Neural cell (in vitro differentiated cells): ENCODE data around the gene KRTAP5-2. TPM values are rescaled to one million over a fixed set of nuclear protein-coding genes. Genes with fewer than 3 reads are reported as not detected.

ENCODE experiments used
- H2AFZ ChIP-seq: fragments of 200-600, 300-800 bp; sonication (generic), shearing (Covaris generic); 2 replicates; pipeline ENCODE4 v1.6.0; 2014; ENCODE audit warnings: low read depth, mild to moderate bottlenecking, antibody characterized with exemption, low read length, moderate library complexity
- H3F3A ChIP-seq: fragments of 200-600 bp; shearing (Covaris generic); 2 replicates; pipeline ENCODE4 v1.6.1; 2016; ENCODE audit warnings: mild to moderate bottlenecking, moderate library complexity, mixed read lengths, antibody characterized with exemption, low read length; ENCODE audit not compliant: insufficient read depth, poor library complexity, severe bottlenecking
- H3K27ac ChIP-seq: fragments of 200-600, 300-800 bp; sonication (generic), shearing (Covaris generic); 2 replicates; pipeline ENCODE4 v1.5.1; 2014; ENCODE audit warnings: mild to moderate bottlenecking, low read length, moderate library complexity
- H3K27me3 ChIP-seq: fragments of 300-800, 200-600 bp; sonication (generic), shearing (Covaris generic); 2 replicates; pipeline ENCODE4 v1.6.0; 2014; ENCODE audit warnings: mild to moderate bottlenecking, low read depth, low read length, moderate library complexity; ENCODE audit not compliant: insufficient read depth
- H3K36me3 ChIP-seq: fragments of 300-800, 200-600 bp; sonication (generic), shearing (Covaris generic); 2 replicates; pipeline ENCODE4 v1.5.1; 2014; ENCODE audit warnings: mild to moderate bottlenecking, antibody characterized with exemption, low read length, moderate library complexity; ENCODE audit not compliant: insufficient read depth
- H3K4me2 ChIP-seq: fragments of 300-800, 200-600 bp; sonication (generic), shearing (Covaris generic); 2 replicates; pipeline ENCODE4 v1.6.0; 2014; ENCODE audit warnings: mild to moderate bottlenecking, low read length
- H3K4me3 ChIP-seq: fragments of 300-800, 200-600 bp; sonication (generic), shearing (Covaris generic); 2 replicates; pipeline ENCODE4 v1.5.1; 2014; ENCODE audit warnings: mild to moderate bottlenecking, low read length, moderate library complexity
- H3K79me2 ChIP-seq: fragments of 200-600 bp; shearing (Covaris generic); replicated peaks from 2 replicates; pipeline ENCODE4 v1.6.0; 2014; ENCODE audit warnings: mild to moderate bottlenecking, low read length, moderate library complexity; ENCODE audit not compliant: insufficient read depth
- H3K9ac ChIP-seq: fragments of 300-800, 200-600 bp; sonication (generic), shearing (Covaris generic); 2 replicates; pipeline ENCODE4 v1.6.1; 2016; ENCODE audit warnings: mild to moderate bottlenecking, low read length, mixed read lengths
- H3K9me2 ChIP-seq: fragments of 200-600 bp; shearing (Covaris generic); 2 replicates; pipeline ENCODE4 v1.6.1; 2016; ENCODE audit warnings: mild to moderate bottlenecking, low read length, mixed read lengths; ENCODE audit not compliant: insufficient read depth
- H3K9me3 ChIP-seq: fragments of 200-600, 300-800 bp; sonication (generic), shearing (Covaris generic); 2 replicates; pipeline ENCODE4 v1.6.1; 2016; ENCODE audit warnings: mild to moderate bottlenecking, mixed run types, low read length, moderate library complexity, mixed read lengths
- H4K20me1 ChIP-seq: fragments of 200-600 bp; shearing (Covaris generic); 2 replicates; pipeline ENCODE4 v1.6.1; 2016; ENCODE audit warnings: mild to moderate bottlenecking, mixed run types; ENCODE audit not compliant: insufficient read depth
- CTCF ChIP-seq: fragments of 450-650 bp; IDR thresholded peaks from 2 replicates; pipeline ENCODE4 v1.5.1; 2014; ENCODE audit warnings: antibody characterized with exemption, mild to moderate bottlenecking, moderate library complexity; ENCODE audit not compliant: poor library complexity, severe bottlenecking
- EP300 ChIP-seq: fragments of 450-650 bp; conservative IDR thresholded peaks from 2 replicates; pipeline ENCODE4 v1.6.1; 2014; ENCODE audit warnings: antibody characterized with exemption, mild to moderate bottlenecking, moderate library complexity; ENCODE audit not compliant: poor library complexity, severe bottlenecking
- EZH2 ChIP-seq: fragments of 200-600, 300-800 bp; shearing (Covaris generic), sonication (generic); IDR thresholded peaks from 2 replicates; pipeline ENCODE4 v1.6.1; 2014; ENCODE audit warnings: antibody characterized with exemption, low read length, borderline replicate concordance, mild to moderate bottlenecking; ENCODE audit not compliant: insufficient read depth, poor library complexity, severe bottlenecking
- MXI1 ChIP-seq: fragments of 450-650 bp; conservative IDR thresholded peaks from 2 replicates; pipeline ENCODE4 v1.6.1; 2014; ENCODE audit warnings: antibody characterized with exemption, mild to moderate bottlenecking; ENCODE audit not compliant: poor library complexity, severe bottlenecking
- POLR2AphosphoS5 ChIP-seq: IDR thresholded peaks from 2 replicates; pipeline ENCODE4 v1.6.1; 2012
- RAD21 ChIP-seq: fragments of 450-650 bp; conservative IDR thresholded peaks from 2 replicates; pipeline ENCODE4 v1.6.1; 2014; ENCODE audit warnings: antibody characterized with exemption, mild to moderate bottlenecking, moderate library complexity
- REST ChIP-seq: IDR thresholded peaks from 2 replicates; pipeline ENCODE4 v1.6.1; 2012; ENCODE audit warnings: borderline replicate concordance
- SMC3 ChIP-seq: fragments of 450-650 bp; conservative IDR thresholded peaks from 2 replicates; pipeline ENCODE4 v1.6.1; 2014; ENCODE audit warnings: antibody characterized with exemption, mild to moderate bottlenecking, moderate library complexity; ENCODE audit not compliant: poor library complexity
- TAF1 ChIP-seq: IDR thresholded peaks from 2 replicates; pipeline ENCODE4 v1.6.1; 2012; ENCODE audit warnings: low read depth
- polyA plus RNA-seq: library from polyadenylated mRNA; depleted of rRNA; stranded (reverse); fragments of >200 nt; gene quantifications from 2 replicates; pipeline ENCODE4 v1.2.3, GENCODE V29; 2014

The KRTAP5-2 gene
- polyA plus RNA-seq, 1 donor from 2014 or later, result not detected

GRCh38 chr11:1574933-1575242 lies 23.2 kb downstream of the KRTAP5-2 start:
- peaks cover 2% of the 10 kb centered on the region for H4K20me1 ChIP-seq
- no peaks in the 10 kb centered on the region for H3K9me2 ChIP-seq
- peak overlapping the region; percentile 98 for H3K9ac ChIP-seq
- H3K36me3 ChIP-seq, result no peaks in the 10 kb centered on the region
- H3K4me3 ChIP-seq, result peak overlapping the region; percentile 97
- peaks cover 4% of the 10 kb centered on the region for H3F3A ChIP-seq
- peaks cover 9% of the 10 kb centered on the region for H3K27me3 ChIP-seq
- H3K27ac ChIP-seq, result no peak overlapping the region
- no peak for TF ChIP-seq POLR2AphosphoS5
- TF ChIP-seq MXI1, result no peak
- no peak for TF ChIP-seq SMC3
- TF ChIP-seq EZH2, result no peak
- no peak for TF ChIP-seq EP300
- TF ChIP-seq CTCF, result no peak
- no peak for TF ChIP-seq RAD21
- TF ChIP-seq TAF1, result no peak
- TF ChIP-seq REST, result no peak
- H3K79me2 ChIP-seq, result peaks cover 34% of the 10 kb centered on the region
- no peak overlapping the region for H2AFZ ChIP-seq
- peaks cover 3% of the 10 kb centered on the region for H3K9me3 ChIP-seq
- H3K4me2 ChIP-seq, result peak overlapping the region; percentile 95

GRCh38 chr11:1574238-1574932 lies 23.7 kb downstream of the KRTAP5-2 start:
- H3K36me3 ChIP-seq, result no peaks in the 10 kb centered on the region
- peak overlapping the region; percentile 98 for H3K9ac ChIP-seq
- H3K79me2 ChIP-seq, result peaks cover 39% of the 10 kb centered on the region
- peaks cover 3% of the 10 kb centered on the region for H3K9me3 ChIP-seq
- TF ChIP-seq TAF1 (no peak), RAD21 (peak; percentile 84), EZH2 (no peak), EP300 (no peak), SMC3 (peak; percentile 90), REST (no peak), CTCF (peak; percentile 93), MXI1 (peak; percentile 68), POLR2AphosphoS5 (peak; percentile 58)
- no peak overlapping the region for H2AFZ ChIP-seq
- peaks cover 5% of the 10 kb centered on the region for H4K20me1 ChIP-seq
- H3K27ac ChIP-seq, result peak overlapping the region; percentile 81
- peak overlapping the region; percentile 97 for H3K4me3 ChIP-seq
- H3K9me2 ChIP-seq, result no peaks in the 10 kb centered on the region
- peak overlapping the region; percentile 95 for H3K4me2 ChIP-seq
- H3F3A ChIP-seq, result peaks cover 4% of the 10 kb centered on the region
- peaks cover 9% of the 10 kb centered on the region for H3K27me3 ChIP-seq
